GM23248 (cell line): ENCODE measurements around the gene ZNF860.

Experiments used
- EZH2 ChIP-seq: fragments of 200-600 bp; sonication (generic); IDR thresholded peaks from 2 replicates; pipeline ENCODE4 v1.6.1; 2018; ENCODE audit warnings: antibody characterized with exemption, mild to moderate bottlenecking; ENCODE audit not compliant: insufficient read depth, poor library complexity, severe bottlenecking
- EZH2phosphoT487 ChIP-seq: fragments of 200-600 bp; sonication (generic); IDR thresholded peaks from 2 replicates; pipeline ENCODE4 v1.6.1; 2018; ENCODE audit warnings: antibody characterized with exemption, moderate library complexity, mild to moderate bottlenecking, low read depth; ENCODE audit not compliant: insufficient read depth

- no peak for TF ChIP-seq EZH2phosphoT487
- TF ChIP-seq EZH2, result no peak
Observed at GRCh38 chr3:31962801-31963205, 18.7 kb upstream of the ZNF860 start.
